IMR-90 (cell line): ENCODE measurements around the gene UNC5A. TPM values are rescaled to one million over a fixed set of nuclear protein-coding genes. Genes with fewer than 3 reads are reported as not detected.

Experiments used
- ATAC-seq: fragments of 200-7000 bp; cut with Tn5 transposase; 2 replicates; pipeline ENCODE4 v1.9.1; 2020; ENCODE audit warnings: low read depth, mild to moderate bottlenecking, moderate library complexity
- BruUV-seq: library from RNA; stranded (reverse); fragments of 400-500 nt; replicated peaks from 2 replicates; lab custom pipeline; 2021; lab: Mats Ljungman, UMichigan
- CTCF ChIA-PET: fragments of 300-600 bp; formaldehyde crosslinking; extraction: SDS; loops from one replicate; lab custom pipeline; 2021; ENCODE audit warnings: antibody characterized with exemption; lab: Yijun Ruan, JAX
- POLR2A ChIA-PET: fragments of 300-600 bp; sonication (Branson Sonifier 250); formaldehyde crosslinking; loops from one replicate; lab custom pipeline; 2022; ENCODE audit warnings: antibody characterized with exemption; ENCODE audit not compliant: unreplicated experiment; lab: Charles Lee
- DNase-seq: peaks from one replicate; pipeline ENCODE4 v3.0.0; 2013
- H2AFZ ChIP-seq: replicated peaks from 2 replicates; pipeline ENCODE3; 2013; ENCODE audit warnings: low read length, mild to moderate bottlenecking; ENCODE audit not compliant: poor library complexity
- H2AK5ac ChIP-seq: 2 replicates; pipeline ENCODE4 v1.6.1; 2013; ENCODE audit warnings: low read depth, low read length, inconsistent platforms
- H2AK9ac ChIP-seq: replicated peaks from 2 replicates; pipeline ENCODE3; 2013; ENCODE audit warnings: mild to moderate bottlenecking, low read depth, low read length, moderate library complexity; ENCODE audit not compliant: poor library complexity
- H2BK120ac ChIP-seq: 2 replicates; pipeline ENCODE4 v1.6.1; 2013; ENCODE audit warnings: low read depth, low read length, inconsistent platforms
- H2BK15ac ChIP-seq: 3 replicates; pipeline ENCODE4 v1.6.1; 2013; ENCODE audit warnings: low read depth, low read length, inconsistent platforms
- H2BK20ac ChIP-seq: 2 replicates; pipeline ENCODE4 v1.6.1; 2013; ENCODE audit warnings: low read depth, mild to moderate bottlenecking, inconsistent platforms, low read length, moderate library complexity
- H2BK5ac ChIP-seq: 2 replicates; pipeline ENCODE4 v1.6.1; 2013; ENCODE audit warnings: mild to moderate bottlenecking, low read depth, low read length, inconsistent platforms; ENCODE audit not compliant: poor library complexity, severe bottlenecking
- H3K14ac ChIP-seq: replicated peaks from 2 replicates; pipeline ENCODE4 v1.6.1; 2013; ENCODE audit warnings: low read depth, low read length, inconsistent platforms
- H3K18ac ChIP-seq: 2 replicates; pipeline ENCODE4 v1.6.1; 2013; ENCODE audit warnings: low read depth, low read length, control low read depth
- H3K23ac ChIP-seq: 2 replicates; pipeline ENCODE4 v1.6.1; 2013; ENCODE audit warnings: low read depth, low read length, inconsistent platforms
- H3K27ac ChIP-seq: 2 replicates; pipeline ENCODE4 v1.5.1; 2013; ENCODE audit warnings: mild to moderate bottlenecking, control low read depth, low read length; ENCODE audit not compliant: insufficient read depth
- H3K27me3 ChIP-seq: 2 replicates; pipeline ENCODE4 v1.6.1; 2013; ENCODE audit warnings: low read length; ENCODE audit not compliant: control insufficient read depth, insufficient read depth
- H3K36me3 ChIP-seq: 2 replicates; pipeline ENCODE4 v1.6.1; 2013; ENCODE audit warnings: low read length, mixed read lengths; ENCODE audit not compliant: control insufficient read depth, insufficient read depth
- H3K4ac ChIP-seq: 2 replicates; pipeline ENCODE4 v1.6.1; 2013; ENCODE audit warnings: low read depth, low read length, inconsistent platforms
- H3K4me1 ChIP-seq: 2 replicates; pipeline ENCODE4 v1.6.1; 2013; ENCODE audit warnings: low read length, mixed read lengths; ENCODE audit not compliant: control insufficient read depth, insufficient read depth
- H3K4me2 ChIP-seq: 2 replicates; pipeline ENCODE4 v1.6.1; 2013; ENCODE audit warnings: low read depth, mild to moderate bottlenecking, control low read depth, low read length, moderate library complexity
- H3K4me3 ChIP-seq: 2 replicates; pipeline ENCODE4 v1.5.1; 2013; ENCODE audit warnings: low read depth, mild to moderate bottlenecking, control low read depth, low read length, moderate library complexity; ENCODE audit not compliant: insufficient read depth
- H3K56ac ChIP-seq: 2 replicates; pipeline ENCODE4 v1.6.1; 2013; ENCODE audit warnings: low read length, inconsistent platforms; ENCODE audit not compliant: insufficient read depth; ENCODE audit errors: extremely low read depth
- H3K79me1 ChIP-seq, 2 experiments: 2 replicates each; pipeline ENCODE4 v1.6.1; 2013; ENCODE audit warnings: low read length in 2 of 2, inconsistent platforms in 1 of 2, low read depth in 1 of 2
- H3K9ac ChIP-seq: 2 replicates; pipeline ENCODE4 v1.6.1; 2013; ENCODE audit warnings: low read depth, low read length, control low read depth
- H3K9me1 ChIP-seq: 2 replicates; pipeline ENCODE4 v1.6.1; 2013; ENCODE audit warnings: low read length, inconsistent platforms; ENCODE audit not compliant: insufficient read depth
- H3K9me3 ChIP-seq: 2 replicates; pipeline ENCODE4 v1.6.1; 2013; ENCODE audit warnings: low read length; ENCODE audit not compliant: control insufficient read depth, insufficient read depth
- H4K20me1 ChIP-seq: 2 replicates; pipeline ENCODE4 v1.6.1; 2013; ENCODE audit warnings: low read length, inconsistent platforms; ENCODE audit not compliant: insufficient read depth
- H4K5ac ChIP-seq: 2 replicates; pipeline ENCODE4 v1.6.1; 2013; ENCODE audit warnings: mild to moderate bottlenecking, low read depth, low read length, control low read depth
- H4K8ac ChIP-seq, 2 experiments: 2 replicates each; pipeline ENCODE4 v1.6.1; 2013; ENCODE audit warnings: low read depth in 2 of 2, low read length in 2 of 2, control low read depth in 1 of 2, inconsistent platforms in 1 of 2
- H4K91ac ChIP-seq: 2 replicates; pipeline ENCODE4 v1.6.1; 2013; ENCODE audit warnings: low read depth, low read length, inconsistent platforms; ENCODE audit not compliant: insufficient read depth
- BHLHE40 ChIP-seq: fragments of 150-350 bp; IDR thresholded peaks from 2 replicates; pipeline ENCODE4 v1.6.1; 2016; ENCODE audit warnings: mild to moderate bottlenecking, low read depth, low read length
- CEBPB ChIP-seq: IDR thresholded peaks from 2 replicates; pipeline ENCODE4 v1.6.1; 2012; ENCODE audit warnings: low read depth, low read length, improper control_type of control experiment
- CHD1 ChIP-seq: IDR thresholded peaks from 2 replicates; pipeline ENCODE4 v1.6.1; 2012; ENCODE audit warnings: low read depth, low read length, improper control_type of control experiment
- FOS ChIP-seq: fragments of 150-350 bp; IDR thresholded peaks from 2 replicates; pipeline ENCODE4 v1.6.1; 2016; ENCODE audit warnings: low read depth, low read length
- MAFK ChIP-seq: IDR thresholded peaks from 2 replicates; pipeline ENCODE4 v1.6.1; 2012; ENCODE audit warnings: low read depth, low read length, improper control_type of control experiment
- MAZ ChIP-seq: IDR thresholded peaks from 2 replicates; pipeline ENCODE4 v1.6.1; 2012; ENCODE audit warnings: low read depth, mild to moderate bottlenecking, low read length, improper control_type of control experiment, moderate library complexity, borderline replicate concordance
- MXI1 ChIP-seq: IDR thresholded peaks from 2 replicates; pipeline ENCODE4 v1.6.1; 2012; ENCODE audit warnings: low read depth, mild to moderate bottlenecking, low read length, moderate library complexity, borderline replicate concordance
- NFE2L2 ChIP-seq: fragments of 150-350 bp; IDR thresholded peaks from 2 replicates; pipeline ENCODE4 v1.6.1; 2016; ENCODE audit warnings: low read depth, mild to moderate bottlenecking, low read length
- POLR2A ChIP-seq: IDR thresholded peaks from 2 replicates; pipeline ENCODE4 v1.6.1; 2012; ENCODE audit warnings: mild to moderate bottlenecking, low read depth, low read length
- RAD21 ChIP-seq: IDR thresholded peaks from 2 replicates; pipeline ENCODE4 v1.6.1; 2012; ENCODE audit warnings: low read length, improper control_type of control experiment
- RCOR1 ChIP-seq: IDR thresholded peaks from 2 replicates; pipeline ENCODE4 v1.6.1; 2012; ENCODE audit warnings: mild to moderate bottlenecking, low read length, improper control_type of control experiment; ENCODE audit not compliant: insufficient replicate concordance
- RFX5 ChIP-seq: IDR thresholded peaks from 2 replicates; pipeline ENCODE4 v1.8.0; 2012; ENCODE audit warnings: low read depth, mild to moderate bottlenecking, low read length, moderate library complexity
- SMC3 ChIP-seq: fragments of 150-350 bp; IDR thresholded peaks from 2 replicates; pipeline ENCODE4 v1.6.1; 2016; ENCODE audit warnings: low read depth, mild to moderate bottlenecking, antibody characterized with exemption, low read length, moderate library complexity
- WGBS, 2 experiments: methylation state at CpG; one replicate each; pipeline versions ENCODE4 v1.1.5 to v1.1.7; 2013; ENCODE audit warnings: missing lambda C conversion rate in 2 of 2; ENCODE audit not compliant: insufficient read length in 1 of 2; ENCODE audit errors: extremely low coverage in 2 of 2; 5-methylcytosine and 5-hydroxymethylcytosine counted together
- dilution Hi-C: fragments of 300-500 bp; cut with HindIII; formaldehyde crosslinking; loops from one replicate; pipeline ENCODE4 v1.14.3; 2018; ENCODE audit warnings: low sequenced_read_pairs; ENCODE audit not compliant: unreplicated experiment
- in situ Hi-C: fragments of 300-500 bp; cut with MboI; formaldehyde crosslinking; loops from 3 replicates; pipeline ENCODE4 v1.14.3; 2019; ENCODE audit warnings: low sequenced_read_pairs, inconsistent platforms, mixed read lengths
- intact Hi-C: fragments of 100-400 bp; cut with micrococcal nuclease; formaldehyde crosslinking; loops from 2 replicates; pipeline ENCODE4 v1.10.0; 2022
- polyA plus RNA-seq, 3 experiments: library from polyadenylated mRNA; depleted of rRNA; stranded (reverse); fragments of >200 nt; gene quantifications; 2 replicates each; pipeline ENCODE4 v1.2.3, GENCODE V29; 2012; ENCODE audit warnings: low replicate concordance in 1 of 3
- total RNA-seq: library from RNA; depleted of rRNA; stranded (reverse); fragments of >200 nt; gene quantifications from 2 replicates; pipeline ENCODE4 v1.2.3, GENCODE V29; 2012
- TF ChIP-seq, protein P1 (sequence below): fragments of 150-350 bp; IDR thresholded peaks from 2 replicates; pipeline ENCODE4 v1.6.1; 2017; ENCODE audit warnings: mild to moderate bottlenecking, antibody characterized with exemption, low read length, low read depth
- TF ChIP-seq, protein P2 (sequence below): fragments of 150-350 bp; IDR thresholded peaks from 2 replicates; pipeline ENCODE4 v1.6.1; 2016; ENCODE audit warnings: low read depth, mild to moderate bottlenecking, low read length, moderate library complexity, borderline replicate concordance
- TF ChIP-seq, protein P3 (sequence below): conservative IDR thresholded peaks from 2 replicates; pipeline ENCODE4 v1.5.1; 2012; ENCODE audit warnings: mild to moderate bottlenecking, low read depth, low read length, improper control_type of control experiment

UNC5A gene
- total and polyA plus RNA-seq, 2 of the 4 experiments (the other 2 are of a cell fraction), result not detected

DNA sequence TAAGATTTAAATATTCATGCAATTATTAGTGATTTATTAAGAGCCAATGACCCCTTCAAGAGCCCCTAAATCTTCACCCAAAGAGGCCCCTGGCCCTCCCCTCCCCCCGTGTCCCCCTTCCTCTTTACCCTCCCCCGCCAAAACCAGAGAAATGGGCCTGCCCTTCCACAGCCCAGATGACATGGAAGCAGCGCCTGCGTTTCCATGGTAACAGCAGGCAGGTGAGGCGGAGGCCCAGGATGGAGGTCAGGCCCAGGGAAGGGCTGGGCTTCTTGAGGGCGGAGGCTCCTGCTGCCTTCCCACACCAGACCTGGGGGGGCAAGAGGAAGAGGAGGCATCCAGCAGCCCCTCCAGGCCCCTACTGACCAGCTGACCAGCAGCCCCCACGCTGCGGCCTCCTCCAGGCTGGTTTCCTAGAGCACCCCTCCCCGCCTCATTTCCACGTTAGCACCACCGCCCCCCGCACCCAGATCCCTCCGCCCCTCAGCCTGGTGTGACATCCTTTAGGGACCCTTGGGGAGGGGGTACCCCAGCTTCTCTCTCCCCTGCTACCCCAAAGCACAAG, 37.4 kb downstream of the UNC5A start:
- Histone ChIP-seq H3K23ac (no peak overlapping the region), H4K8ac (no peak overlapping the region), H2BK20ac (no peak overlapping the region), H2BK15ac (no peak overlapping the region), H3K4ac (no peak overlapping the region), H3K4me3 (no peak overlapping the region), H3K4me1 (no peaks in the 10 kb centered on the region; the same call in 1 of the 2 replicates), H2AK9ac (no peak overlapping the region), H2BK5ac (no peak overlapping the region), H3K14ac (no peak overlapping the region), H3K27ac (no peak overlapping the region), H3K9me1 (no peaks in the 10 kb centered on the region), H3K9me3 (no peaks in the 10 kb centered on the region), H2AK5ac (no peak overlapping the region), H3K18ac (no peak overlapping the region), H2AFZ (no peak overlapping the region), H4K20me1 (no peaks in the 10 kb centered on the region), H2BK120ac (no peak overlapping the region), H3K27me3 (peaks cover 49% of the 10 kb centered on the region), H3K4me2 (no peak overlapping the region), H3K79me1 (no peaks in the 10 kb centered on the region), H3K56ac (no peak overlapping the region), H3K36me3 (no peaks in the 10 kb centered on the region), H3K9ac (no peak overlapping the region), H4K91ac (no peak overlapping the region), H4K5ac (no peak overlapping the region)
- WGBS, 2 experiments, result no CpG with 5 or more reads among the region's 13 CpGs
- BruUV-seq, result no TSS peak
- POLR2A ChIA-PET, result no interaction called here
- ATAC-seq (no peak), DNase-seq (no peak)
- TF ChIP-seq, protein P1, sequence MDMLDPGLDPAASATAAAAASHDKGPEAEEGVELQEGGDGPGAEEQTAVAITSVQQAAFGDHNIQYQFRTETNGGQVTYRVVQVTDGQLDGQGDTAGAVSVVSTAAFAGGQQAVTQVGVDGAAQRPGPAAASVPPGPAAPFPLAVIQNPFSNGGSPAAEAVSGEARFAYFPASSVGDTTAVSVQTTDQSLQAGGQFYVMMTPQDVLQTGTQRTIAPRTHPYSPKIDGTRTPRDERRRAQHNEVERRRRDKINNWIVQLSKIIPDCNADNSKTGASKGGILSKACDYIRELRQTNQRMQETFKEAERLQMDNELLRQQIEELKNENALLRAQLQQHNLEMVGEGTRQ, result no peak
- TF ChIP-seq NFE2L2 (no peak), RCOR1 (no peak), MXI1 (no peak), RAD21 (no peak), SMC3 (no peak), BHLHE40 (no peak), FOS (no peak), CHD1 (no peak), POLR2A (no peak), MAZ (no peak), CEBPB (no peak), MAFK (no peak), RFX5 (no peak)
- TF ChIP-seq, protein P2, sequence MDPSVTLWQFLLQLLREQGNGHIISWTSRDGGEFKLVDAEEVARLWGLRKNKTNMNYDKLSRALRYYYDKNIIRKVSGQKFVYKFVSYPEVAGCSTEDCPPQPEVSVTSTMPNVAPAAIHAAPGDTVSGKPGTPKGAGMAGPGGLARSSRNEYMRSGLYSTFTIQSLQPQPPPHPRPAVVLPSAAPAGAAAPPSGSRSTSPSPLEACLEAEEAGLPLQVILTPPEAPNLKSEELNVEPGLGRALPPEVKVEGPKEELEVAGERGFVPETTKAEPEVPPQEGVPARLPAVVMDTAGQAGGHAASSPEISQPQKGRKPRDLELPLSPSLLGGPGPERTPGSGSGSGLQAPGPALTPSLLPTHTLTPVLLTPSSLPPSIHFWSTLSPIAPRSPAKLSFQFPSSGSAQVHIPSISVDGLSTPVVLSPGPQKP, result no peak
- TF ChIP-seq, protein P3, sequence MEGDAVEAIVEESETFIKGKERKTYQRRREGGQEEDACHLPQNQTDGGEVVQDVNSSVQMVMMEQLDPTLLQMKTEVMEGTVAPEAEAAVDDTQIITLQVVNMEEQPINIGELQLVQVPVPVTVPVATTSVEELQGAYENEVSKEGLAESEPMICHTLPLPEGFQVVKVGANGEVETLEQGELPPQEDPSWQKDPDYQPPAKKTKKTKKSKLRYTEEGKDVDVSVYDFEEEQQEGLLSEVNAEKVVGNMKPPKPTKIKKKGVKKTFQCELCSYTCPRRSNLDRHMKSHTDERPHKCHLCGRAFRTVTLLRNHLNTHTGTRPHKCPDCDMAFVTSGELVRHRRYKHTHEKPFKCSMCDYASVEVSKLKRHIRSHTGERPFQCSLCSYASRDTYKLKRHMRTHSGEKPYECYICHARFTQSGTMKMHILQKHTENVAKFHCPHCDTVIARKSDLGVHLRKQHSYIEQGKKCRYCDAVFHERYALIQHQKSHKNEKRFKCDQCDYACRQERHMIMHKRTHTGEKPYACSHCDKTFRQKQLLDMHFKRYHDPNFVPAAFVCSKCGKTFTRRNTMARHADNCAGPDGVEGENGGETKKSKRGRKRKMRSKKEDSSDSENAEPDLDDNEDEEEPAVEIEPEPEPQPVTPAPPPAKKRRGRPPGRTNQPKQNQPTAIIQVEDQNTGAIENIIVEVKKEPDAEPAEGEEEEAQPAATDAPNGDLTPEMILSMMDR, result no peak
- in situ Hi-C loops (no loop called here), dilution Hi-C loops (no loop called here), intact Hi-C loops (no loop called here)
- CTCF ChIA-PET, result no interaction called here
